CD14-positive monocyte (primary cell): Measurements from ENCODE around the gene HSP90B1. TPM values are rescaled to one million over a fixed set of nuclear protein-coding genes. Genes with fewer than 3 reads are reported as not detected.

Source experiments
- DNase-seq, 3 donors: peaks; one replicate each; pipeline ENCODE4 v3.0.0-alpha.2; 2011 to 2022
- H2AFZ ChIP-seq: 2 replicates; pipeline ENCODE4 v1.6.0; 2012; ENCODE audit warnings: mild to moderate bottlenecking, low read depth, low read length, inconsistent platforms; ENCODE audit not compliant: insufficient read depth, poor library complexity, severe bottlenecking
- H3K27ac ChIP-seq, 2 donors: 1 replicate in 1 of 2; 2 replicates in 1 of 2; pipeline ENCODE4 v1.5.1; 2012 to 2013; ENCODE audit warnings: low read length in 2 of 2, control low read depth in 1 of 2, inconsistent platforms in 1 of 2, low read depth in 1 of 2, mild to moderate bottlenecking in 1 of 2
- H3K27me3 ChIP-seq, 2 donors: one replicate each; pipeline versions ENCODE4 v1.6.0 to v1.6.1; 2011 to 2013; ENCODE audit warnings: low read length in 2 of 2; ENCODE audit not compliant: control insufficient read depth in 2 of 2, insufficient read depth in 2 of 2
- H3K36me3 ChIP-seq, 2 donors: replicated peaks in 1 of 2; 1 replicate in 1 of 2; 2 replicates in 1 of 2; pipeline versions ENCODE4 v1.5.1 to v1.6.1; 2012 to 2013; ENCODE audit warnings: low read length in 2 of 2, control low read depth in 1 of 2, inconsistent platforms in 1 of 2, mild to moderate bottlenecking in 1 of 2; ENCODE audit not compliant: insufficient read depth in 2 of 2, control insufficient read depth in 1 of 2
- H3K4me1 ChIP-seq, 2 donors: 1 replicate in 1 of 2; 2 replicates in 1 of 2; pipeline versions ENCODE4 v1.5.1 to v1.6.1; 2012 to 2013; ENCODE audit warnings: low read length in 2 of 2, control low read depth in 1 of 2, inconsistent platforms in 1 of 2, mild to moderate bottlenecking in 1 of 2, moderate library complexity in 1 of 2; ENCODE audit not compliant: insufficient read depth in 2 of 2, control insufficient read depth in 1 of 2
- H3K4me2 ChIP-seq: replicated peaks from 2 replicates; pipeline ENCODE3; 2012; ENCODE audit warnings: low read length, moderate library complexity, mild to moderate bottlenecking; ENCODE audit not compliant: poor library complexity, severe bottlenecking; ENCODE audit errors: extremely low read depth
- H3K4me3 ChIP-seq, 3 experiments: fragments of 200-600 bp in 1 of 3; sonication (generic) in 1 of 3; replicated peaks in 1 of 3; 1 replicate in 2 of 3; 2 replicates in 1 of 3; pipeline ENCODE4 v1.5.1; 2011 to 2013; ENCODE audit warnings: low read length in 3 of 3, mild to moderate bottlenecking in 3 of 3, control low read depth in 2 of 3, low read depth in 2 of 3, inconsistent platforms in 1 of 3, moderate library complexity in 1 of 3
- H3K79me2 ChIP-seq: 2 replicates; pipeline ENCODE4 v1.6.0; 2012; ENCODE audit warnings: mild to moderate bottlenecking, control low read depth, inconsistent platforms, low read length, moderate library complexity; ENCODE audit not compliant: insufficient read depth
- H3K9ac ChIP-seq: 2 replicates; pipeline ENCODE4 v1.6.0; 2017; ENCODE audit warnings: low read length, mild to moderate bottlenecking; ENCODE audit not compliant: insufficient read depth, poor library complexity, severe bottlenecking
- H3K9me3 ChIP-seq, 2 donors: replicated peaks in 1 of 2; 1 replicate in 1 of 2; 2 replicates in 1 of 2; pipeline versions ENCODE4 v1.5.1 to v1.6.1; 2012 to 2013; ENCODE audit warnings: low read length in 2 of 2, control low read depth in 1 of 2; ENCODE audit not compliant: control insufficient read depth in 1 of 2, insufficient read depth in 1 of 2
- H4K20me1 ChIP-seq: 2 replicates; pipeline ENCODE4 v1.6.0; 2012; ENCODE audit warnings: mild to moderate bottlenecking, low read length, control low read depth, moderate library complexity; ENCODE audit not compliant: insufficient read depth
- H3K27ac Mint-ChIP-seq, 7 donors: one replicate each; pipeline ENCODE4 v1.8.0; 2020; ENCODE audit warnings: mild to moderate bottlenecking in 7 of 7, mixed read lengths in 7 of 7, moderate library complexity in 6 of 7, inconsistent platforms in 2 of 7
- H3K27me3 Mint-ChIP-seq, 3 donors: one replicate each; pipeline ENCODE4 v1.8.0; 2021 to 2022; ENCODE audit warnings: low read depth in 3 of 3, mild to moderate bottlenecking in 3 of 3, mixed read lengths in 3 of 3, moderate library complexity in 3 of 3, inconsistent platforms in 1 of 3
- H3K36me3 Mint-ChIP-seq, 2 donors: one replicate each; pipeline ENCODE4 v1.8.0; 2020; ENCODE audit warnings: mixed read lengths in 2 of 2, inconsistent platforms in 1 of 2, mild to moderate bottlenecking in 1 of 2
- H3K4me1 Mint-ChIP-seq: one replicate; pipeline ENCODE4 v1.8.0; 2020; ENCODE audit warnings: mild to moderate bottlenecking, mixed read lengths
- H3K4me3 Mint-ChIP-seq, 2 donors: one replicate each; pipeline ENCODE4 v1.8.0; 2020; ENCODE audit warnings: mild to moderate bottlenecking in 2 of 2, mixed read lengths in 2 of 2, moderate library complexity in 1 of 2
- H3K9me3 Mint-ChIP-seq, 7 donors: one replicate each; pipeline ENCODE4 v1.8.0; 2020 to 2022; ENCODE audit warnings: mixed read lengths in 7 of 7, mild to moderate bottlenecking in 6 of 7, moderate library complexity in 6 of 7, inconsistent platforms in 2 of 7
- WGBS: methylation state at CpG from one replicate; pipeline ENCODE4 v1.1.5; 2013; ENCODE audit warnings: missing lambda C conversion rate; ENCODE audit not compliant: insufficient coverage; 5-methylcytosine and 5-hydroxymethylcytosine counted together
- intact Hi-C, 2 donors: fragments of 100-400 bp; cut with micrococcal nuclease; formaldehyde crosslinking; loops; one replicate each; pipeline versions ENCODE4 v1.15.0 to v1.15.1; 2023
- polyA plus RNA-seq, 3 donors: library from polyadenylated mRNA; depleted of rRNA in 1 of 3; unstranded in 2 of 3; stranded (reverse) in 1 of 3; fragments of 300-500 nt in 2 of 3; fragments of >200 nt in 1 of 3; fragmentation: Illumina TruSeq in 2 of 3; gene quantifications; 1 replicate in 2 of 3; 2 replicates in 1 of 3; pipeline ENCODE4 v1.2.3, GENCODE V29; 2012 to 2021
- TF ChIP-seq, protein P1 (sequence below): fragments of 200-600 bp; IDR thresholded peaks from one replicate; pipeline ENCODE4 v1.8.0; 2022; ENCODE audit warnings: antibody characterized with exemption, mild to moderate bottlenecking

The HSP90B1 gene
- polyA plus RNA-seq, 3 donors, result 97.9 to 177 (median 108) TPM

GRCh38 chr12:103966736-103967135 lies 36.5 kb downstream of the HSP90B1 start:
- peaks cover 35% of the 10 kb centered on the region for H4K20me1 ChIP-seq
- intact Hi-C loops, result loop anchor here (5.0 to 10.0 kb wide), 2 partner anchors 34 to 1148 kb away; partner anchors contain the start of gene HSP90B1 (in 1 of the 2)
- TF ChIP-seq, protein P1, sequence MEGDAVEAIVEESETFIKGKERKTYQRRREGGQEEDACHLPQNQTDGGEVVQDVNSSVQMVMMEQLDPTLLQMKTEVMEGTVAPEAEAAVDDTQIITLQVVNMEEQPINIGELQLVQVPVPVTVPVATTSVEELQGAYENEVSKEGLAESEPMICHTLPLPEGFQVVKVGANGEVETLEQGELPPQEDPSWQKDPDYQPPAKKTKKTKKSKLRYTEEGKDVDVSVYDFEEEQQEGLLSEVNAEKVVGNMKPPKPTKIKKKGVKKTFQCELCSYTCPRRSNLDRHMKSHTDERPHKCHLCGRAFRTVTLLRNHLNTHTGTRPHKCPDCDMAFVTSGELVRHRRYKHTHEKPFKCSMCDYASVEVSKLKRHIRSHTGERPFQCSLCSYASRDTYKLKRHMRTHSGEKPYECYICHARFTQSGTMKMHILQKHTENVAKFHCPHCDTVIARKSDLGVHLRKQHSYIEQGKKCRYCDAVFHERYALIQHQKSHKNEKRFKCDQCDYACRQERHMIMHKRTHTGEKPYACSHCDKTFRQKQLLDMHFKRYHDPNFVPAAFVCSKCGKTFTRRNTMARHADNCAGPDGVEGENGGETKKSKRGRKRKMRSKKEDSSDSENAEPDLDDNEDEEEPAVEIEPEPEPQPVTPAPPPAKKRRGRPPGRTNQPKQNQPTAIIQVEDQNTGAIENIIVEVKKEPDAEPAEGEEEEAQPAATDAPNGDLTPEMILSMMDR, result no peak
- H3K4me3 ChIP-seq, result peak overlapping the region; percentile 56 to 95 (median 84)
- H3K27me3 ChIP-seq, result no peaks in the 10 kb centered on the region
- Mint-ChIP-seq H3K27me3 (peaks cover 0 to 2% (median 0%) of the 10 kb centered on the region in 3 donors), H3K27ac (peak overlapping the region in 5 of 7 donors; percentile 1 to 98 (median 96)), H3K4me1 (peaks cover 34% of the 10 kb centered on the region), H3K4me3 (peak overlapping the region; percentile 93 to 97), H3K9me3 (peaks cover 0 to 1% (median 0%) of the 10 kb centered on the region in 7 donors), H3K36me3 (peaks cover 9 to 16% of the 10 kb centered on the region in 2 donors)
- H3K4me2 ChIP-seq, result peak overlapping the region; percentile 87
- no peak for DNase-seq
- H3K9me3 ChIP-seq, result no peaks in the 10 kb centered on the region
- H2AFZ ChIP-seq, result peak overlapping the region; percentile 95
- H3K4me1 ChIP-seq, result peaks cover 20 to 28% of the 10 kb centered on the region in 2 donors
- peaks cover 5 to 18% of the 10 kb centered on the region in 2 donors for H3K36me3 ChIP-seq
- peak overlapping the region; percentile 96 for H3K9ac ChIP-seq
- H3K27ac ChIP-seq, result peak overlapping the region in 1 of 2 donors; percentile 92
- WGBS, result no CpG with 5 or more reads among the region's 1 CpG
- peaks cover 80% of the 10 kb centered on the region for H3K79me2 ChIP-seq

- Mint-ChIP-seq H3K27me3 (no peaks in the 10 kb centered on the region), H3K36me3 (peaks cover 17 to 37% of the 10 kb centered on the region in 2 donors), H3K4me3 (no peak overlapping the region), H3K27ac (peak overlapping the region in 1 of 7 donors; percentile 7), H3K4me1 (peaks cover 35% of the 10 kb centered on the region), H3K9me3 (peaks cover 0 to 1% (median 0%) of the 10 kb centered on the region in 7 donors)
- Histone ChIP-seq H3K27ac (no peak overlapping the region), H3K4me3 (no peak overlapping the region), H3K27me3 (no peaks in the 10 kb centered on the region), H3K36me3 (peaks cover 17 to 33% of the 10 kb centered on the region in 2 donors), H3K79me2 (peaks cover 100% of the 10 kb centered on the region), H4K20me1 (peaks cover 60% of the 10 kb centered on the region), H3K9ac (no peak overlapping the region), H3K9me3 (no peaks in the 10 kb centered on the region), H2AFZ (no peak overlapping the region), H3K4me1 (peaks cover 18 to 25% of the 10 kb centered on the region in 2 donors), H3K4me2 (no peak overlapping the region)
- DNase-seq, result no peak
- TF ChIP-seq, protein P1, result no peak
- intact Hi-C loops, result loop anchor here (5.0 to 10.0 kb wide), 2 partner anchors 37 to 1145 kb away; partner anchors contain the start of gene HSP90B1 (in 1 of the 2)
- 100% methylated on average over 1 of the region's 2 CpGs for WGBS
These were observed 39.2 kb downstream of the HSP90B1 start for GRCh38 chr12:103969391-103969790.
